Measurements from ENCODE around the gene LGR6.
A peak's percentile ranks its signal among the peaks of the same experiment; 100 is the strongest.

Gene LGR6

DNA sequence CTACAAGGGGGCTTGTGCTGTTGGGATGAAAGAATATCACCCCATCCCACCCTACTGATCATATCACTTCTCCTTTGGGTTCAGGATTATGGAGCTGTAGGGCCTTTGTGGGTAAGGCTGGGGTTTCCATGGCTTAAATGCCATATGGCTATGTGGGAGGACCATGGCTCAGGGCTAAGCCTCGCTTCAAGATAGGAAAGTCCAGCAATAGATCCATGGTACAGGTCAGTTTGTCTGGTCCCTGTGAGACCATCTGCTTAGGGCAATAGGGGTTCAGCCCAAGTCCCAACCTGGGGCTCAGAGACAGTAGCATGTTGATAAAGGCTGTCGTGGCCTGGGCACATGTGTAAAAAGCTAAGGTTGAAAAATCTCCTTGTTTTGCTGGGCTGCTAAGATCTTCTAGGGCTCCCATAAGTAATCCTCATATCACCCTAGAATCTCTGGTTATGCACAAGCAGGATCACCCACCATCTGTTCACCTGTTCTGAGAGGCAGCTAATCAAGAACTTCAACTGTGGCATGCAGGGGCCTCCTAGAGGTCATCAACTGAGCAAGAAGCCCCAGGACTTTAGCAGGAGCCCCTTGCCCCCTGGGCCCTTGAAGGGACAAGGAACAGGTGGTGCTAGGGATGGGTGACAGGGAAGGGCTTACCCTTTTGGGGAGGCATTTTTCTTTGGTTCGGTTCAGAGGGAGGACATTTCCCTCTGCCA, 81.6 kb downstream of the LGR6 start:
- in situ Hi-C loops (cut with MboI; ENCODE audit: low pct_unique_long_range_greater_than_20kb, low sequenced_read_pairs) = no loop called here

DNA sequence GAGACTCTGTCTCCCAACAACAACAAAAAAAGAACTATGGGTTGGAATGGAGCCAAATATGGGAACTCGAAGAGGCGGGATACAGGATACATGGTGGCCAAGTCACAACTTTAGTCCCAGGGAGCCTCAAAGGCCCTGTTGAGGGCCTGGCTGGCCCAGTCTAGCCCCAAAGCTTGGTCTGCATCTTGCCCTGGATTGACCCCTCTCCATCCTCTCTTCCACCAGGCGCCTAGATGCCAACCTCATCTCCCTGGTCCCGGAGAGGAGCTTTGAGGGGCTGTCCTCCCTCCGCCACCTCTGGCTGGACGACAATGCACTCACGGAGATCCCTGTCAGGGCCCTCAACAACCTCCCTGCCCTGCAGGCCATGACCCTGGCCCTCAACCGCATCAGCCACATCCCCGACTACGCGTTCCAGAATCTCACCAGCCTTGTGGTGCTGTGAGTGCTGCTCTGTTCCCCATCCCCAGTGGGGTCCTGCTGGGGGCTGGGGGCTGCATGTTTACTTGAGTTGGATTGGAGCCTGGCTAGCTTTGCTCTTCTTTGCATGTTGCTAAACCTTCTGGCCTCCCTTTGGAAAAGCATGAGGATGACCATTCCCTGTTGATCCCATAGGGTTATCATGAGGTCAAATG, 82.6 kb downstream of the LGR6 start:
- in situ Hi-C loops (cut with MboI; ENCODE audit: low pct_unique_long_range_greater_than_20kb, low sequenced_read_pairs) = no loop called here

More for the DNA sequence above, 81.6 kb downstream of the LGR6 start:
- DNase-seq = no peak

DNA sequence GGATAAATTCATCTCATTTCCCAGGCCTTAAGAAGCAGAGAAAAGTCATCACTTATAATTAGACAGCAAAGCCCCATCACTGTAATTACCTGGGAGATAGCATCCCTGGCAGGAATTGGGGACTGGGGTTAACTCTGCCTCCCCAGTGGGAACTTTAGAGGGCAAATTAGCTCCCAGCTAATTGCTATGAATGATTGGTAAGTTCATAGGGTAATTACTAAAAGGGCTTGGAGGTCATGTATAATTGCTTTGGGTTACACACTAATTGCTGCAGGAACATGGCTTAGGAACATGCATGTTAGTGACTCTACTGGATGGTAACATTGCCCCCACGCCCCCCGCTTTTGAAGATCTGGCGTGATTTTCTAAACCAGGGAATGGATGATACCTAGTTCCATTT, 83.3 kb downstream of the LGR6 start:
- no peak for DNase-seq
- in situ Hi-C loops (cut with MboI; ENCODE audit: low pct_unique_long_range_greater_than_20kb, low sequenced_read_pairs) = no loop called here

More for the DNA sequence above, 82.6 kb downstream of the LGR6 start:
- DNase-seq = no peak

DNA sequence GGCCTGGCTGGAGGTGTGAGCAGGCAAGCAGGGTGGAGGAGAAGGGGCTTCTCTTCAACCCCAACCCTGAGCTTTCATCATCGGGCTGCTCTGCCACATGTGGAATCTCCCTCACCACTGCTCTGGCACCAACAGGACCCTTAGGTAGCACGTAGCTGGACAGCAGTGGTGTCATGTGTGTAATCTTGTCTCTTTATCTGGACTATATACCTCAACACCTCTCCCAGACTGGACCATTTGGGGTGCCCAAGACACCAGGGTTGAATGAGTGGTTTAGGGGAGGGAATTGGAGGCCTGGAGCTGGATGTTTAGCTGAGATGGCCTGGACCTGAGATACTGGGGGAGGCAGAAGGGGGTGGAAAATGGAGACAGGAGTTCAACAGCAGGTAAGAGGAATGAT, 85.2 kb downstream of the LGR6 start:
- in situ Hi-C loops (cut with MboI; ENCODE audit: low pct_unique_long_range_greater_than_20kb, low sequenced_read_pairs) = no loop called here
- no peak for DNase-seq

DNA sequence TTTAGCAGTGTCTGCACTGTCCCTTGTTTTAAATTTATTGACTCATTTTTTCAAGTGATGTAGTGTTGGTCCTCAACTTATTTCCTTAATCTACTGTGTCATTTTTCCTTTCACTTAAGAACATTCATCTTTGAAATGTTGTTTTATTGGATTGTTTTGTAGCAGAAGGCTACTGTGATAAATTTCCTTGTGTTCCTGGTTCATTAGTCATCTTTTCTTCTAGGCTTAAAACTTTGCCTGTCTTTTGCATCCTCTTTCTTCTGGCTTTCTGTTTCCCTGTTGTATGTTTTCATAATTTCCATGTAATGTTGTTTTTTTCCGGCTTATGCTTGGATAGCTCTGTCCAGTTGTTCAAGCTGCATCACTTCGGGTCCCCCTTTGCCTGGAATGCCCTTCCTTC, 86.2 kb downstream of the LGR6 start:
- in situ Hi-C loops (cut with MboI; ENCODE audit: low pct_unique_long_range_greater_than_20kb, low sequenced_read_pairs) = no loop called here
- no peak for DNase-seq

DNA sequence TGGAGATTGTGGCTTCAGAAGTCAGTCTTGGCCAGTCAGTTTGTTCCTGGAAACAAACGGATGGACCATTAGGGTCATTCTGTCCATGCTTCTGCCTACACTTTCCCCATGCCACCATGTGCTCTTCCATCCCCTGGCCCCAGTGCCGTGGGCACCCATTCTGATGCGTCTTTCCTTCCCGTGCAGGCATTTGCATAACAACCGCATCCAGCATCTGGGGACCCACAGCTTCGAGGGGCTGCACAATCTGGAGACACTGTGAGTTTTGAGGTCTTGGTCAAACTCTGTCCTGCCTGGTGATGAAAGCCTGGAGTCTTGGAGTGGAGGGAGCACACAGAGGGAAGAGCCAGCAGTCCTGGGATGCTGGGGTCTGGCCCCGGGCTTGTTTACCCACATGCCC, 87.0 kb downstream of the LGR6 start:
- in situ Hi-C loops (cut with MboI; ENCODE audit: low pct_unique_long_range_greater_than_20kb, low sequenced_read_pairs) = no loop called here
- no peak for DNase-seq

DNA sequence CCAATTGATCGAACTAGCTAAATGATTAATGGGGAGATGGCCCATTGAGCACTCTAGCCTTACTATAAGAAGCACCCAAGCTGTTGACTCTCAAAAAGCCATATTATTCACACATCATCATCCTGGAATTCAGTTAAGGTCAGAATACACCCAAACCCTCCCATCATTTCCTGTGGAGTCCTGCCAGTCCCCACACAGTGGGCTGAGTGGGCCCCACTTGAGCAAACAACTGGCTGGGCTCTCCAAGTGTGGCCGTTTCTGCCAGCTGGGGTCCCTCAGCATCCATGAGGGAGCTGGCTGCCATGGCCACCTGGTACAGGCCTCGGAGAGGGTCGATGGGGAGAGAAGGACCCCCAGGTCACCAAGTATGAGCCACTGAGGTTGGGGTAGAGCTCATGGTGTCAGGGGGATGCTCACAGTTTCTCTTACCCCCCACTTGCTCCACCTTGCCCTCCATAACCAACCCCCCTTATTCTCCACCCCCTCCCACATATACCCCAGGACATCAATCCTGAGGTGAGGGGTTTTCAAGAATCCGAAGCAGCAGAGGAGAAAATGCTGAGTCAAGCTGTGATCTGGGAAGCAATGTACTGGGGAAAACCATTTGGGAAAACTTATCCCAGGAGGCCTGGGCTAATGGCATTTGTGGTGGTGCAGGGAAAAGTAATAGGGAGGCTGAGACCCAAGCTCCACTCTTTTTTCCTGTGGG, 87.9 kb downstream of the LGR6 start:
- in situ Hi-C loops (cut with MboI; ENCODE audit: low pct_unique_long_range_greater_than_20kb, low sequenced_read_pairs) = no loop called here
- no peak for DNase-seq

DNA sequence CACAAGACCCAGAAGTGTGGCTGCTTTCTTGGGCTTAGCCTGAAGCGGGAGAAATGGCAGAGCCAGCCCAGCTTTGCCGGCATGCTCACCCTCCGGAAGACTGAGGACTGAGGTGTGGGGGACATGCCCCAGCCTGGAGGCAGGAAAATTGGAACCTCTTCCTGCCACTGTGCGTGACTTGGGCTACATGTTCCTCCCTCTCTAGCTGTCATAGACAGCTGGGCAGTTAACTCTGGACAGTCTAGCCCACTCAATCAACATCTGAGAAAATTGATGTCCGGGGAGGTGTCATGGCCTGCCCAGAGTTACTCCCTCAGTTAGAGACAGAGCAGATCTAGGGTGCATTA, 88.4 kb downstream of the LGR6 start:
- no peak for DNase-seq
- in situ Hi-C loops (cut with MboI; ENCODE audit: low pct_unique_long_range_greater_than_20kb, low sequenced_read_pairs) = no loop called here

DNA sequence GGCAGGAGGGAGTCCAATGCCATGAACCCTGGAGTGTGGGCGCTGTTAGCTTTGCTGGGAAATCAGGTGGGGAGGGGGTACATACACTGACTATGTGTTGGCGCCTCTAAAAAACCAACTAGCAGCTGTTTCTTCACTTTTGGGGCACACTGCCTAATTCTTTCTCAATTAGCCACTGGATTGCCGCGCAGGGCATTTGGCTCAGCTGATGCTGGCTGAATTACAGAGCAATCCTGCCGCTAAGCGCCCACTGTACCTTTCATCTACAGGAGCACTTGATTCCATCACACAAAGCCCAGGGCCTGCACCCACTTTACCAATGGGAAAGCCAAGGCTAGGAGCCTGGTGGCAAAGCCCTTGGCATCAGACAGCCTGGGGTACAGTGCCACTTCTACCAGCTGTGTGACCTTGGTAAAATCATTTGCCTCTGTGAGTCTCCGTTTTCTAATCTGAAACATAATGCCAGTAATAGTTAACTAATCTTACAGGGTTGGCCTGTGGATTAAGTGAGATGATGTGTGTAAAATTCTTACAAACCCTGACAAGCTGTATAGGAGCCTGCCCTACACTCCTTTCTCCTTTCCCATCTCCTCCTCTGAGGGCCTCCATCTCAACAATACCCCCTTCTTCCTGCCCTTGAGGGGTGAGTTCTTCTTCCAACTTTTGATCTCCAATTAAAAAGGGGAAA, 89.1 kb downstream of the LGR6 start:
- no peak for DNase-seq
- in situ Hi-C loops (cut with MboI; ENCODE audit: low pct_unique_long_range_greater_than_20kb, low sequenced_read_pairs) = no loop called here

DNA sequence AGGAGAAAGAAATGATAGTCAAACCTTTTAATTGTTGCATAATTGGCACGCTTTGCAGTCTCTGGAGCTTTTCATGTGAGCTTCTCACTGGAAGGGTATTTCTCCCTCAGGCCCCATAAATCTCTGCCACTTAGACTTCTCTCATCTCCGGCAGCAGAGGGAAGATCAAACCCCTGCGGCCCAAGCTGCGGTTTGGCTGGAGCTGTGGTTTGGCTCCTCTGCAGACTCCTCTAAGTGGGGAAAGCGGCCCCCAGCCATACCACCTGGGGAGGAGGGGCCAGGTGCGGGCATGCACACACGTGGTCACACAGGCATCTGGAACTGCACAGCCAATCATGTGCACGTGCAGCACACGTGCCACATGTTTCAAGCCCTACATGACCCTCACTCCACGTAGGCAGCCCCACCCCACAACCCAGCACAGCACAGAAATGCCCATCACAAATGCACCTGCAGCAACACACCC, 89.8 kb downstream of the LGR6 start:
- peak; percentile 64 for DNase-seq
- in situ Hi-C loops (cut with MboI; ENCODE audit: low pct_unique_long_range_greater_than_20kb, low sequenced_read_pairs) = no loop called here

DNA sequence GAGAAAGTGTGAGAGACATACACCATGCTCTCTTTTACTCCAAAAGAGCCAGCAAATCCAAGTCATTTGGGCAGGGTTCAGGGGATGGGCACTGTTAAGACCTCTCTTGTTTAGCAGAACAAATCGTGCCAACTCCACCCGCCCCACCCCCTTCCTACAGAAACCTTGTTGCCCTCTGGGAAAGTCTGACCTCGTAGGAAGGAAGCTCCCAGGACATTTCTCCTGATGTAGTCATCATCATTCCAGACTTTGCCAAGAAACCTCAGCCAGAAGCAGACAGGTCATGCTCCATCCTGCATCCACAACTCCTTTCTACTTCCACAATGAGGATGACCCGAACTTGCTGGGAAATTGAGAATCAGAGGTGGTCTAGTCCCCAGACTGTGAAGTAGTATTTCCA, 90.4 kb downstream of the LGR6 start:
- in situ Hi-C loops (cut with MboI; ENCODE audit: low pct_unique_long_range_greater_than_20kb, low sequenced_read_pairs) = no loop called here
- DNase-seq = no peak

DNA sequence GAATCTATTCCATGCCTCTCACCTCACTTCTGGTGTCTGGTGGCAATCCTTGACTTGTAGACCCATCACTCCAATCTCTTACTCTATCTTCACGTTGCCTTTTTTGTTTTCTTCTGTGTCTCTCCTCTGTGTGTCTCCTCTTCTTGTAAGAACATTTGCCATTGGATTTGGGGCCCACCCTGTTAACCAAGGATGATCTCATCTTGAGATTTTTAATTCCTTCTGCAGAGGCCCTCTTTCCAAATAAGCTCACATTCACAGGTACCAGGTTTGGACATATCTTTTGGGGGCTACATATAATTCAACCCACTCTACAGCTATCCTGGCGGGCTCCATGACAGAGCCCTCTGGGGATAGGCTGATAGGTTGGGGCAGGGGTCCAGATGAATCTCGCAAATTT, 92.3 kb downstream of the LGR6 start:
- in situ Hi-C loops (cut with MboI; ENCODE audit: low pct_unique_long_range_greater_than_20kb, low sequenced_read_pairs) = no loop called here
- no peak for DNase-seq

DNA sequence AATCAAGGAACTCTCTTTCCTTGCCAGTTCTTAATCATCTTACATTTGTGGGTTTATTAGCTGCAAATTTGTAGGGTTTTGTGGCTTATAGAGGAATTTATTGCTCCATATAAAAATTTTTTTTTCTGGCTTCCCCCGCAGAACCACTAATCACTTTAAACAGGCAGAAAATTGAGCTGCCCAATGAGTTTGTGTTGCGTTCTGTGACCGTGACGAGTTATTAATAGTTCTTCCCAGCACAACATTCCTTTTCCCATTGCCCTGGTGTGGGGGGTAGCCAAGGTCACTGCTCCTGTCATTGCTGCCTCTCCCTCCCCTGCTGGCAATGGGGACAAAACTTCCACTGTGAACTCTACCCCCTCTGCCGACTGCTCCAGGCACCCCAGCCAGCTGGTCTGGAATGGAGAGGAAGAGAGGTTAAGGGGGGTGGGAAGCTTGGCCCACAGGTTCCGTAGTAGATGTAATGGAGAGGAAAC, 93.1 kb downstream of the LGR6 start:
- in situ Hi-C loops (cut with MboI; ENCODE audit: low pct_unique_long_range_greater_than_20kb, low sequenced_read_pairs) = no loop called here

DNA sequence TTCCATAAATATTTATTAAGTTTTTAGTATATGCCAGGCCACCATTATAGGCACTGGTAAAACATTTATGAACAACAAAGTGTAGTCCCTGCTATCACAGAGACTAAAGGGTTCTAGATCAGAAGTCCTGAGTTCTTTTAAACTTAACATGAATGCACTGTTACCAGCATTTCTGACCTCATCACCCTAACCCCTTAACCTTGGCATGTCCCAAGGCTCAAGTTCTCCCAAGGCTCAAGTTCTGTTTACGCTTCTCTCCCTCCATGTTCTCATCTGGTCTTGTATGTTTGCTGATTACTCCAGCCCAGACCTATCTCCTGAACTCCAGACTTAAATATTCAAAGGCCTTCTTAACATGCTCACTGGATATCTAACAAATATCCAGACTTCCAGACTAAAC, 93.6 kb downstream of the LGR6 start:
- in situ Hi-C loops (cut with MboI; ENCODE audit: low pct_unique_long_range_greater_than_20kb, low sequenced_read_pairs) = no loop called here

More for the DNA sequence above, 93.1 kb downstream of the LGR6 start:
- DNase-seq = no peak

DNA sequence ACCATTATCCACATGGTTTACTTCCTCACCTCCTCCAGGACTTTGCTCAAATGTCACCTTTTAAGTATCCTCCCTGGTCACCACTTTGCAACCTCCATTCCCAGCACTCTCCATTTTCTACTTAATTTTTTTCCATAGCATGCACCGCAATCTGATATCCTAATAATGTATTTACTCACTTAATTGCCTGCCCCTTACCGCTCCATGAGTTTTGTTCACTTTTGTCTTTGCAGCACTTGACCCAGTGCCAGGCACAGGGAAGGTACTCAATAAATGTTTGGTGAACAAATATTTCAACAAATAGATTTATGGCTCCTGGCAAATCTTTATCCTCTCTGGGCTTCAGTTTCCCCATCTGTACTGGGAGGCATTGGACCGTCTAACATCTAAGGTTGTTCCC, 94.6 kb downstream of the LGR6 start:
- in situ Hi-C loops (cut with MboI; ENCODE audit: low pct_unique_long_range_greater_than_20kb, low sequenced_read_pairs) = no loop called here
- DNase-seq = no peak

More for the DNA sequence above, 93.6 kb downstream of the LGR6 start:
- DNase-seq = no peak

DNA sequence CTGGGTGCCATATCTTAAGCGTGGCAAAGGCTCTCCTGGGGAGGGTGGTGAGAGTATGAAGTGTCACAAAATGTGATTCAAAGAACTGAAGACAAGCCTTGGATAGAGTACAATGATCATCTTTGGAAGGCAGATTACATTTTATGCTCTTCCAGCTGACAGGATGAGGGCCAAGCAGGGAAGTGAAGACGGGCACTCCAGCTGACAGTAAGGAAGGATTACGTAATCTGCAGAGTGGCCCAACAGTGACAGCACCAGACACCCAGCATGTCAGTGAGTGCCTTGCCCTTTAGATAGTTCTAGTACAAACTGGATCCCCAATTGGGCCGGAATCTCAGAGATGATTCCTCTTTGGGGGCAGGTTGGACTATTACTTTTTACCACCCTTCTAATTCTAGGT, 95.4 kb downstream of the LGR6 start:
- DNase-seq = no peak
- in situ Hi-C loops (cut with MboI; ENCODE audit: low pct_unique_long_range_greater_than_20kb, low sequenced_read_pairs) = no loop called here

DNA sequence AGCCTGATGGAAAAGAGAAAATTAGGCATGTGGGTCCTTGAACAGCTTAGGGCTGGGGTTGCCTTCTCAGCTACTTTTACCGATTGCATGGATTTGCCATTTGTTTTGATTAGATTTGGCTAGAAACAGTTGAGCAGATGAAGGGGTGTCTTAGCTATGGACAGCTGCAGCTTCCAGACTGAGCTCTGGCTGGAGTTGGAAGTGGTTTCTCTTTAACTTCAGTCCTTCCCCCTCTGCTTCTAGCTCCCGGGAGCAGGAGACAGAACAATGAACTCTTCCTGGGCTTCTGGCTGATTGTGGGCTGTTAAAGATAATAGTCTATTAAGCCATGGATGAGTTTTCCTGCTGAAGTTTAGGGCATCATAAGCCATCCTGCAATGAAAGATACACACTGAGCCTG, 97.4 kb downstream of the LGR6 start:
- no peak for DNase-seq
- in situ Hi-C loops (cut with MboI; ENCODE audit: low pct_unique_long_range_greater_than_20kb, low sequenced_read_pairs) = no loop called here

DNA sequence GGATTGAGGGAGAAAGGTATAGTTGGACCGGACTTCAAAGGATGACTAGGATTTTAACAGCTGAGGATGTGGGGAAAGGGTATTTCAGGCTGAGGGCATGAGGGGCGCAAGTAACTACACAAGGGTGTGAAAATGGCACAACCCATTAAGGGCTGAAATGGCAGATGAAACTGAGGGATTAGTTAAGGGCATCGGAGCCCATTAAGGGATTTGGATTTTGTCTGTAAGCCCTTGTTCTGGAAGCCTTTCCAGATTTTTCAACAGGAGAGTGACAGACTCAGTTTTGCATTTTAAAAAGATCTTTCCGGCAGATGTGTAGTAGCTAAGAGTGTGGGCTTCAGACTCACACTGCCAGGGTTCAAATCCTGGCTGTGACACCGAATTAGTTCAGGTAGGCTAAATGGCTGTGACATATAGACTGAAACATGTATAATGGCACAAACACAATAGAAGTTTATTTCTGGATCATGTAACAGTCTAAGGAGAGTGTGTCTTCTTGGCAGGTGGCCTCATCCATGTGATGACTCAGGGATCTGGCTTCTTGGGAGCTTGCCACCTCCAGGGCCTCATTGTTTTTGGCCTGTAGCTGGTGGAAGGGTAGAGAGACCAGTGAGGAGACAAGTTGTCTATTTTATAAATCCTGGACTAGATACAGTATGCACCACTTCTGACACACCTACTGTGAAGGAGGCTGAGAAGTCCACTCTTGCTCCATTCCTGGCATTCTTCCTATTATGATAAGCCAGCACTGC, 98.5 kb downstream of the LGR6 start:
- no peak for DNase-seq

DNA sequence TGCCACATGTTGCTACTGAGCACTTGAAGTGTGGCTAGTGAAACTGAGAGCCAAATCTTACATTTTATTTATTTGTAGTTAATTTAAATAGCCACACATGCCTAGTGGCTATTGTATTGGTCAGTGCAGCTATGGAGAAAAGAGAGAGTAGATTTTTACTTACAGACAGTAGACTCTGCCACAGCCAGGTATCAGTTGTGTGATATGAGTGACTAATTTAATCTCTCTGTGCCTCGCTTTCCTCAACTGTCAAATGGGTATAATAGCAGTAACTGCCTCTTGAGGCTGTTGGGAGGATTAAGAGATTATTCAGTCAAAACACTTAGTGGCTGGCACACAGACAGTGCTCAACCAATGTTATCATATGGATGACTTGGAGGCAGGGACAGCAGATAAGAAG, 99.2 kb downstream of the LGR6 start:
- in situ Hi-C loops (cut with MboI; ENCODE audit: low pct_unique_long_range_greater_than_20kb, low sequenced_read_pairs) = no loop called here
- DNase-seq = no peak

More for the DNA sequence above, 98.5 kb downstream of the LGR6 start:
- in situ Hi-C loops (cut with MboI; ENCODE audit: low pct_unique_long_range_greater_than_20kb, low sequenced_read_pairs) = no loop called here

Measured in KBM-7 (cell line).